ENCODE data around the gene DDAH1.
A peak's percentile ranks its signal among the peaks of the same experiment; 100 is the strongest.

Gene DDAH1

DNA sequence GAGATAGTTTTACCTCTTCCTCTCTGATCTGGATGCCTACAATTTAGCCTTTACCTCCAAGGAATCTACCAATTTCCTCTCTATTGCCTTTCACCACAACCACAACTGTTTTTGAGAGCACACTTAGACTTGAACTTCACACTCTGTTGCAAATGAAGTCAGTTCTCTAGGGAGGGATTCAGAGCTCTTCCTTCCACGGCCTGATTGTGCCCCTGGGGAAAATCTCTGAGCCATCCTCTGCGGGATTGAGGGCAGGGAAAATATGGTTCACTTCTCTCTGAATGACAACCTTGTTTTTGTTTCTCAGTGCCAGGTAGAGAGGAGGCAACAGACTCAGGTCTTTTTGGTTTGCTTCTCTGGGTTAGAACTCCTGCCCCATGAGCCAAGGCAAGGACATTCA is 153.1 kb downstream of the DDAH1 start:
- DNase-seq (ENCODE audit: low read depth in 1 of 2, low spot score in 1 of 2) = no peak

- DNase-seq (ENCODE audit: low read depth in 1 of 2, low spot score in 1 of 2) = no peak
Measured at GRCh38 chr1:85308833-85309350, 156.1 kb downstream of the DDAH1 start.

GRCh38 chr1:85307987-85308832 is 156.7 kb downstream of the DDAH1 start:
- DNase-seq (ENCODE audit: low read depth in 1 of 2, low spot score in 1 of 2) = peak; percentile 37 to 44

GRCh38 chr1:85306236-85306635 is 158.7 kb downstream of the DDAH1 start:
- no peak for DNase-seq (ENCODE audit: low read depth in 1 of 2, low spot score in 1 of 2)

GRCh38 chr1:85303440-85304162 is 161.4 kb downstream of the DDAH1 start:
- no peak for DNase-seq (ENCODE audit: low read depth in 1 of 2, low spot score in 1 of 2)

DNA sequence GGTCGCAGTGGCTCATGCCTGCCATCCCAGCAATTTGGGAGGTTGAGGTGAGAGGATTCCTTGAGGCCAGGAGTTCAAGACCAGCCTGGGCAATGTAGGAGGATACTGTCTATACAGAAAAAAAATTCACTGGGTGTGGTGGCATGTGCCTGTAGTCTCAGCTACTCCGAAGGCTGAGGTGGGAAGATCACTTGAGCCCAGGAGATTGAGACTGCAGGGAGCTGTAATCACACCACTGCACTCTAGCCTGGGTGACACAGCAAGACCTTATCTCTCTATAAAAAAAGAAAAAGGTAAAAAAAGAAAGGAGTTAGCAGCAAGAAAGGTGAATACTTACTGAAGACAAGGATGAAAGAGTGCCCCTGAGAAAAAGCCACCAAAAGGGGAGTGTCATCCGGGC is 164.8 kb downstream of the DDAH1 start:
- no peak for DNase-seq (ENCODE audit: low read depth in 1 of 2, low spot score in 1 of 2)

DNA sequence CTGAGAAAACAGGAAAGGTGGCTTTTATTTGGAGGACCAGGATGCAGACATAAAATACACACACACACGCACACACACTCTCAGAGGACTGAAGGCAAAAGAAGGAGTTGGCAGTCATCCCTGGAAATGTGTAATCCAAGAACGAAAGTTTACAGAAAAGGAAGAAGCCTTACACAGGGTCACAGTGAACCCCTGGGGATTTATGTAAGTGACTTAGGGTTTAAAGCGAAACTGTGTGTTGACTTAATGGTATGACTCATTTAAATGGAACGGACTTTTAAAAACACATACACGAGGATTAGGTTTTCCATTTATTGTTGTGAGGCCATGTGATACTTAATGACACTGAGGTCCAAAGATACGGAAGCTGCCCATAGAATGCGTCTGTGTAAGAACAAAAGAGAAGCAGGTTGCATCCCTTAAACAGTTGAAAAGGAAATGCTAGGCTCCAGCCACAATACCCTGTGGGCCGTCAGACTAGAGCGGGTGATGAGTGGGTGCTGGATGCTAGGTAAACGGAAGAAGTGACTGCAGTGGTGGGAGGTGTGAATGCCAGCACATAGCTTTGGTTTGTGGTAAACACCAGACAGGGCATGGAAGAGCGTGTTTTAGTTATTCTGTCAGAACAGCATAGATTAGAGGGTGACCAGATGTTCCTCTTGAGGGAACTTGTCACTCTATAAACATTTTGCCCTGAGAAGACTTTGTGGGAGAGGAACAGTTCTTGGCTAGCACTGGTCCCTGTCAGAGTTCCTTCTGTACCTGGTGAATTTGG is 166.9 kb downstream of the DDAH1 start:
- peak in 1 of 2 donors; percentile 55 for DNase-seq (ENCODE audit: low read depth in 1 of 2, low spot score in 1 of 2)

DNA sequence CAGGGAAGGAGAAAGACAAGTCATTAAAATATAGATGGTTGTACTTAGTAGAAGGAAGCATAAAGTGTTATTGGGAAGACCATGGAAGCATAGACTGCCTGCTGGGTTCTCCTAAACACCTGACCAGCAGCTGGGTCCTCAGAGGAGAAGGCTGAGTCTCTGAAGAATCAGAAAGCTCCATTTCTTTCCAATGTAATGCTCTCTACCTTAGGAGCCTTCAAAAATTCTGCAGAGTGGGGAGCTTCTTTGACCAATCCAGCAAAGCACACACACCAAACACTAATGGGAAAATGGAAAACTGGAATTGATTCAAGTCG is 167.5 kb downstream of the DDAH1 start:
- DNase-seq (ENCODE audit: low read depth in 1 of 2, low spot score in 1 of 2) = no peak

- DNase-seq (ENCODE audit: low read depth in 1 of 2, low spot score in 1 of 2) = no peak
Measured at GRCh38 chr1:85296980-85297379, 168.0 kb downstream of the DDAH1 start.

DNA sequence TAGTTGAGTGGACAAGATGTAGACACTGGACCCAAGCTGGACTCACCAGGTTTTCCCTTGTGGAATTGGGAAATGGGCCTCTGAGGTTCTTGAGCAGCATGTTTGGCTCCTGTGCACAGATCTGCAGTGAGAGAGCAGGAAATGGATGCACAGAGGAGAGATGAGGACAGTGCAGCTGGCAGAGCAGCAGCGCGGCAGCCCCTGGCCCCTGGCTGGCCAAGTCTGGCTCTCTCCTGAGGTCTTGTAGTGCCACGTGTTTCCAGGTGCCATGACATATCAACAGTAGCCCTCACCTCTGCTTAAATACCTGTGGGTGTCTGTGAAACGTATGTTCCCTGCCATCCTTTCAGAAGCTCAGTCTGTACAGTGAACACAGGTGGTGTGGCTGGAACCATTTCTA is 169.3 kb downstream of the DDAH1 start:
- no peak for DNase-seq (ENCODE audit: low read depth in 1 of 2, low spot score in 1 of 2)

DNA sequence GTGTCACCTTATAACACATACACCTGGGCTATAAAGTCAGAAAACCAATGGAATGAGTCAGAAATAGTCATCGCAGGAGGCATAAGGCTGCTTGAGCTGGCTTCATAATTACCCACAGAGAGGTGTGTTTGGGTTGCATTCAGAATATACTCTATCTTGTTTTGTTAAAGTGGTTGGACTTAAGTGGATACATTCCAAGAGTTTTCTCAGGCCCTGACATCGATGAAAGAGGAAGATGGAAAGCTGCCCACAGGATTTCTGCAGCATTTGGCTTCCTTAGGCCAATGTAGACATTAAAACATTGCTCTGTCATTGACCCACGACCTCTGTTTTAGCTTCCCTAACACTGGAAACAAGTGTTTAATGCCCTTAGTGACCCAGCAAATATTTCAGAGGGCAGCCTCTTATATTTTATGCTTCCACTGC is 169.9 kb downstream of the DDAH1 start:
- DNase-seq (ENCODE audit: low read depth in 1 of 2, low spot score in 1 of 2) = no peak

- DNase-seq (ENCODE audit: low read depth in 1 of 2, low spot score in 1 of 2) = no peak
Measured at GRCh38 chr1:85290826-85291225, 174.1 kb downstream of the DDAH1 start.

GRCh38 chr1:85289848-85290335 is 175.1 kb downstream of the DDAH1 start:
- no peak for DNase-seq (ENCODE audit: low read depth in 1 of 2, low spot score in 1 of 2)

- DNase-seq (ENCODE audit: low read depth in 1 of 2, low spot score in 1 of 2) = no peak
Measured at GRCh38 chr1:85289207-85289847, 175.6 kb downstream of the DDAH1 start.

DNA sequence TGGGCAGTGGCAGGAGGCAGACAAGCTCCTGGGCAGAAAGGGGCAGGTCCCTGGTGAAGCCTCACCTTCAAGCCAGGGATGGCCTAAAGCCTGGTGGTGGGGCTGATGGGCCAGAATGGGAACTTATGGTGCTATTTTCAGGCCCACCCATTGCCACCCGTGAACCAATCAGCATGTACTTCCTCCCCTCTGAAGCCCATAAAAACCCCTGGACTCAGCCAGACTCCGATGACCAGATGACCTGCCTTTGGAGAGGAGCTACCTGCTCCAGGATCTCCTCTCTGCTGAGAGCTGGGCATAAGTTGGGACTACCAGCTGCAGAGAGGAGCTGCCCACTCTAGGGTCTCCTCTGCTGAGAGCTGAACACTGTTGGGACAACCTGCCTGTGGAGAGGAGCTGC is 180.8 kb downstream of the DDAH1 start:
- DNase-seq (ENCODE audit: low read depth in 1 of 2, low spot score in 1 of 2) = no peak

GRCh38 chr1:85283475-85284199 is 181.3 kb downstream of the DDAH1 start:
- DNase-seq (ENCODE audit: low read depth in 1 of 2, low spot score in 1 of 2) = no peak

DNA sequence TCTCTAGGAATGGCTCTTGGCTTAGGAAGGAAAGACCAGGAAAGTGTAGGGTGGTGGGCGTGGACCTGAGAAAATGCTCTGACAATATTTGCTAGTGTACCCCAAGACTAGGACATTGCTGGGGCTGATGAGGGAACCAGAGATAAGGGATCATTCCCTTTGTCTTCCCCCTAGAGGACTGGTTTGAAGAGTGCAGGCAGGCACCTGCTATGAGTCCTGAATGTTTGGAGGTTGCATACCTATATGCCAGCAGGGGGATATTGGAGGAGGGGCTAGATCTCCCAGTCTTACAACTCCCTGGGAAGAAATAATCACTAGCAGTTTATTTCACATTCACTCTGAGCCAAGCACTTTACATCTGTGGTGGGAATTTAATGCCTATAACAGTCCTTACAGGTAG is 182.5 kb downstream of the DDAH1 start:
- no peak for DNase-seq (ENCODE audit: low read depth in 1 of 2, low spot score in 1 of 2)

GRCh38 chr1:85280636-85281035 is 184.3 kb downstream of the DDAH1 start:
- DNase-seq (ENCODE audit: low read depth in 1 of 2, low spot score in 1 of 2) = no peak

DNA sequence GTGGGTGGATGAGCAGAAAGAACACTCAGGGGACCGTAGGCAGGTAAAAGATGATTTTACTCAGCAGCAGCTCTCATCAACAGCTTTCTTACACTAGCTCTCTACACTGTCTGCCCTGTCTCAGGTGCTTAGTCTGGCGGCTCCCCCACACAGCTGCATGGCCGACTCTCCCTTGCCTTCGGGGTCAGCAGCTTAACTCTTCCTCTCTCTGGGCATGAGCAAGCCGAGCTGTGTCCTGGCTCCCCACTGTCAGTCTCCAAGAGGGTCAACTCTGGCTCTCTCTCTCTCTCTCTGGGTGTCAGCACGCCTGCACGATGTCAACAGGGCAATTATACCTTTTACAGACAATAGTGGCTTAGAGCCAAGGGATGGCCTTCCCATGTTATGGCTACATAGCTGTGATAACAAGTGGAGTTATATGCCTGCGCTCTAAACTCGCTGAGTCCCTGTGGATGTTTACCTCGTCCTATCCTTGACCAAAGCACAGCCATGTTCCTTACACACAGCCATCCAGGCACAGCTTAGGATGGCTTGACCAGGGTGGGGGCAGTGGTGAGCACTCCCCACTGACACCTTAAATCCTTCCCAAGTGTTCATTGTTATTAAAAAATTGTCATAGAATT is 185.4 kb downstream of the DDAH1 start:
- no peak for DNase-seq (ENCODE audit: low read depth in 1 of 2, low spot score in 1 of 2)

- DNase-seq (ENCODE audit: low read depth in 1 of 2, low spot score in 1 of 2) = peak in 1 of 2 donors; percentile 25
Measured at GRCh38 chr1:85278853-85279314, 186.1 kb downstream of the DDAH1 start.

All from activated T-helper 1 cell treated with anti-CD3 and anti-CD28 coated beads, Interleukin-2, amount 50 U/mL, for 16 hours (primary cell).